HK-2 (cell line): ENCODE results near the gene EVA1A.

ENCODE experiments used
- DNase-seq: peaks from one replicate; pipeline ENCODE4 v3.0.0-alpha.2; 2018; ENCODE audit not compliant: unreplicated experiment

The EVA1A gene

GRCh38 chr2:75563591-75563990 lies 2.9 kb upstream of the EVA1A start:
- DNase-seq = no peak

- DNase-seq = no peak
Measured at GRCh38 chr2:75562513-75562864, 1.8 kb upstream of the EVA1A start.

GRCh38 chr2:75561566-75562512 lies 1.1 kb upstream of the EVA1A start:
- peak; percentile 62 for DNase-seq

GRCh38 chr2:75560022-75560767 lies 544 bp downstream of the EVA1A start:
- DNase-seq = peak; percentile 44

GRCh38 chr2:75559680-75560021 lies 1.1 kb downstream of the EVA1A start:
- no peak for DNase-seq

- DNase-seq = peak; percentile 37
Measured at GRCh38 chr2:75558786-75559679, 1.7 kb downstream of the EVA1A start.

- DNase-seq = no peak
Measured at GRCh38 chr2:75558136-75558535, 2.6 kb downstream of the EVA1A start.

GRCh38 chr2:75557474-75558133 lies 3.1 kb downstream of the EVA1A start:
- no peak for DNase-seq

GRCh38 chr2:75556679-75557366 lies 3.9 kb downstream of the EVA1A start:
- no peak for DNase-seq

GRCh38 chr2:75555701-75556100 lies 5.0 kb downstream of the EVA1A start:
- DNase-seq = no peak

GRCh38 chr2:75553935-75554531 lies 6.7 kb downstream of the EVA1A start:
- no peak for DNase-seq

- DNase-seq = no peak
Measured at GRCh38 chr2:75552222-75552621, 8.5 kb downstream of the EVA1A start.

GRCh38 chr2:75551434-75551833 lies 9.3 kb downstream of the EVA1A start:
- DNase-seq = no peak

GRCh38 chr2:75549401-75550253 lies 11.1 kb downstream of the EVA1A start:
- no peak for DNase-seq

- no peak for DNase-seq
Measured at GRCh38 chr2:75548036-75548573, 12.6 kb downstream of the EVA1A start.

GRCh38 chr2:75547345-75548035 lies 13.2 kb downstream of the EVA1A start:
- DNase-seq = no peak

GRCh38 chr2:75545922-75546321 lies 14.8 kb downstream of the EVA1A start:
- no peak for DNase-seq

- DNase-seq = no peak
Measured at GRCh38 chr2:75545387-75545786, 15.4 kb downstream of the EVA1A start.

GRCh38 chr2:75543446-75543845 lies 17.3 kb downstream of the EVA1A start:
- no peak for DNase-seq
